Ecto neural progenitor cell (in vitro differentiated cells): ENCODE measurements around the gene DOCK4.
A peak's percentile ranks its signal among the peaks of the same experiment; 100 is the strongest.

Source experiments
- DNase-seq: peaks from one replicate; pipeline ENCODE4 v3.0.0-alpha.2; 2018; ENCODE audit warnings: low spot score

Gene DOCK4

DNA sequence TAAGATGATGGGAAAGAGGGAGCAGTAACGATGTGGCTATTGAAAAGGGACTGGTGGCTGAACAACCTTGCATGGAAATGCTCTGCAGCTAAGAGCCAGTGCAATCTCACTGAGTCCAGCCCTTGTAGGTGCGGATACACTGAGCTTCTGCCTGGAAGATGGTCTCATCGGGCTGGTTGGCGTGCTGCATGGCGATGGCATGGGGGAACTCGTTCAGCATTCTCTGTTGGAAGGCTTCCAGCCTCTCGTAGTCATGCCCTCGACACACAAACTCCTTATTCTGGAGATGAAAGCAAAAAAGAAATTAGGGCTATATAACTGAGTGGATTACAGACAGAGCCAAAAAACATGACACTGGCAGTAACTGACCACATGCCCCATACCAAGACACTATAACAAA, 446.2 kb downstream of the DOCK4 start:
- no peak for DNase-seq

DNA sequence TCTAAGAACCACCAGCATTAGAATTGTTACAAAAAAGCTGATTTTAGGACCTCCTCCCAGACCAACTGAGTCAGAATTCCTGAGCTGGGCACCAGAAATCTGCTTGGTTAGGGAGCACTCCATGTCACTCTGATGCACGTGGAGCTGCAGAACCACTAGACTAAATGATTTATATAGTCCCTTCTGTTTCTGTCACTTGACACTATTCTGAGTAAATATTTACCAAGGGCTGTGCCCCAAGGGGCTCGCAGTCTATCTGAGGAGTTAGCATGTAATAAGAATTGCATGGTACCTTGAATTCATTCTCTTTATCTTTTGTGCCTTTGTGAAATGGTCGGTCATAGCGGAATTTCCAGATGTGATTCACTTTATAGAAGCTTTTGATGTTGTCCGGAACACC, 447.9 kb downstream of the DOCK4 start:
- DNase-seq, result no peak

DNA sequence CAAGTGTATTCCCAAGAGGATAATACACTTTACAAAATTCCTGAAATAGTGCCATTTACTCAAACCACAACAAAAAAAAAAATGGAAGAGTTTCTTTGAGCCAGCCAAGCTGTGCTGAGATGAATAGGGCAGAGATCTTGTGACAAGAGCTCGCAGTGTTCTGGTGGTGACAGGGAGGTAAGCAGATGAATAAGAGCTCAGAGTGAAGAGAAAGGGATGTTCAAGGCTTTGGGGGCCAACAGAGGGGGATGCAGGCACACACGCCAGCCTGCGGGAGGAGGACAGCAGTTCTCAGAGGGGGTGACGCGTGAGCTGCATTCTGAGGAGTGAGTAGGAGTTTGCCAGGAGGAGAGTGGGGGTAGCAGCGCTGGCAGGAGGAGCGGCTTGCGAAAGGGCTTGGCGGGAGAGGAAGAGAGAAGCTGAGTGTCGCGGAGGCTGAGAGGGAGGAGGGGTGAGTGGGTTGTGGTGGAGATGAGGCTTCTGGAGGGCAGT, 449.5 kb downstream of the DOCK4 start:
- peak; percentile 72 for DNase-seq

DNA sequence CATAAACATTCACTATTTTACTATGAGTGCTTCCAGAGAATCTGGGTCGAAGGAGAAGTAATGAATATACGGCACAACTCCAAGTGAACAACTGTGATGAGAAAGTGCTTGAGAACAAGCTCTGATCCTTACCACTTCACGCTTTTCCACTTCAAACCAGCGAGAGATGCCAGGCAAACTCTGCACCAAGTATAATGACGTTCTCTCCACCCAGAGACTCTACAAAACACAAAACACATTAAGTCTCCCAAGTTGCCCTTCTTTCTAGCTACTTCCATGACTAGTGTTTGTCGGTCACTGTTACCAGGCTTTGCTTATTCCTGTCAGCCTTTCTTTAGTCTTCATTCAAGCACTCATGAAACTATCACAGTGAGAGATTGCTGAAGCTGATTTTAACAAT, 450.8 kb downstream of the DOCK4 start:
- no peak for DNase-seq

DNA sequence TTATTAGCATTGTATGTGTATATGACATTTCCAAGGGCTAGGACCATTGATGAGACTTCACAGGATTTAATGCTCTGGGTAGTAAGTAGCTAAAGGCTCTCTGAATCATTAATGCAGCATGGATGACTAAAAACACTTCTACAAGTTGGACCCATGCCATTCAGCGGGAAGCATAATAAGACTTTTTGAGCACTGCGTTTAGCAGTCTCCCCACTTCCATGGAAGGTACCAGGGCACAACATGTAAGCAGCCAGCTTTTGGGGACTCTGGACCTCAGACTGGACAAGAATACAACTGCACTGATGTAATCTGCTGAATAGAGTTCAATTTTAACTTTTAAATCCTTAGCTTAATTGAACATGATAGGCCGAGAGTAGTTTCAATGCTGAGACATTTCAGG, 452.2 kb downstream of the DOCK4 start:
- no peak for DNase-seq

DNA sequence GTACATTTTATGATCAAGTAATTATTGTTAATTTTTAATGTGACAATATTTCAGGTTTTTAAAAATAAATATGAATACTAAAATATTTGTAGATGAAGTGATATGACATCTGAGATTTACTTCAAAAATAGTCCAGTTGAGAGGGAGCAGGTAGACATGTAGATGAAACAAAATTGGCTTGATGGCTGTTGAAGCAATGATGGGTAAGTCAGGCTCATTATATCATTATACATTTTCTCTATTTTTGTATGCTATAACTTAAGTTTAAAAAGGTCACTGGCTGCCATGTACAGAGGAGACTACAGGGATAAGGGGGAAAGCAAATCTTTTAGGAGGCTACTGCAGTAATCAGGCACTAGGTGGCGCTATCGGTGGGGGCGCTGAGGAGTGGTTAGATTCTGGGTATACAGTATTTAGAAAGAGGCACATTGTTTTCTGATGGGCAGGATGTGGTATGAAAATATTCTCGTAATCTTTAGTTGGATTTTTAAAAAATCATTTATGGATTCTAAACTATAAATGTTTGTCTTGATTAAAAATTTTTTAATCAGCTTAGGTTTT, 454.1 kb downstream of the DOCK4 start:
- peak; percentile 71 for DNase-seq

DNA sequence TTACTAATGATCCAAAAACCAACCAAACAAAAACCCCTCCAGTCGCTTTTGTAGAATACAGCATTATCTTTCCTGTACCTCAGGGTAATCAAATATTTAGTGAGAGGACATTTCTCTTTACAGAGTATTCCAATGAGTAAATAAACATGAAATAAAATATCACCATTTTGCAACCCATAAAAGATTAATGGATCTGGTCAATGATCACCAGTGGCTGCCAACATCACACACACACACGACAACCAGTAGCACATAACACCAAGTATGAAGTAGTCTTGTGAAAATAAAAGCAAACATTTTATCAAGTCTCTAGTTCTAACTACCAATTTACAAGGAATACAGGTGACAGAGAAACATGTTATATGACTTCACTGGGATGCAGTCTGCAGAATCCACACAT, 455.3 kb downstream of the DOCK4 start:
- DNase-seq, result no peak

DNA sequence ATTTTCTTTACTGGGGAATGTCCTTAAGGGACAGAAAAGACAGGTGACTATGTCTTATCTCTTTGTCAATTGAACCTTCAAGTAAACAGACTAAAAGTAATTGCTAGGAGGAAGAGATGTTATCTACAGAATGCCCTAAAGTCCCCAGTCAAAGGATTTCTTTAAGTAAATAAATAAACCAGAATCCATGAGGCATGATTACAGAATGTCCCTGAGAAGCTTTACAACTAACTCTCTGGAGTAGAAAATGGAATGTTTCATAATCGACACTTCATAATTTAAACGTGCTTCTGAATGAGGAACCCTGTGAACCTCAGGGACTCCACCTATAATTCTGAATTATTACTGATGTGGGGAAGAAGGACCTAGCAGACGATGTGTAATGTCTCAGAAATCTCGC, 456.0 kb downstream of the DOCK4 start:
- DNase-seq, result no peak

DNA sequence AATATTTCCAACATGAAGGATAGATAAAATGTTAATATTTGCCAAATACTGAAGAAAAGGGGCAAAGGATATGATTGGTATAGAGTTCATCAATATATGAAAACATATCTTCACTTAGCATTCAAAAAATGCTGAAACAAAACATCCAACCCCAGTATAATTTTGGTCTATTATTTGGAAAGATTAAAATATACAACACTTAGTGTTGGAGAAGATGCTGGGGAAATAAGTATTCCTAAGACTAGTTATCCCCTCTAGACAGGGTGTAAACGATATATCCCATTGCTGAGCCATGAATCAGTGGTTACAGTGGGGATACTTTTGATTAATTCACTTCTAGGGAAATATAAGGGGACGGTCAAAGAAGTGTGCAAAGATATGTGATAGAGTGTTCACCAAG, 456.6 kb downstream of the DOCK4 start:
- DNase-seq, result no peak

DNA sequence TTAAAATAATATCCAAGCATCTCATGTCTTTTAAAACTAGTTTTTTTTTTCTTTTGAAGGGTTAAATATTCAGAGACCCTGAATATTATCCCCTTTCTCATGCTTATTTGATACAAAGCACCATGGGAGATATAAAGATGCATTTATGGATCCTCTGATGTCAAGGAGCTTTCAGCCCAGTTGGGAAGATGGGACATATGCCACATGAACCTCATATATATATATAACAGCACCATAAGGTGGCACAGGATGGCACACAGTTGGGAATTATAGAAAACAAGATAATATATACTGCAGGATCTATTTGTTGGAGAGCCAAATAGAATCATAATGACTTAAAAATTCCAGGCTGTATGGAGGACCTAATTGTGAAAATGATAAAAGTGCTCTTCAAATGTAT, 458.5 kb downstream of the DOCK4 start:
- no peak for DNase-seq

DNA sequence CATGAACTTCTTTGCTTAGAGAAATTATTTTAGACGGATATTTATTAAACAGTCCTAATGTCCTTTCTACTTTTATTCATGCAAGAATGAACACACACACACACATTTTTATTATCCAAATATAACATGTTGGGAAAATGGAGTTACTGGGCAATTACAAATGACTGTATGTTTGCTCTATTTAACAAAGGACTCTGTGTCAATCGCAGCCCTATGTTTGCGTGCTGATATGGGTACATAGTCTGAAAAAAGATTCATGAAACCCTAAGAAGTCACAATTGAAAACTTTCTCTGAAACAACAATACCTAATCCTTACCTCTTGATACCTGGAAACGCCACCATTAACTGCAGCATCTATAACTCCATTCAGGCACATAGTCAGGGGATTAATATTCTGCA, 459.2 kb downstream of the DOCK4 start:
- DNase-seq, result no peak

DNA sequence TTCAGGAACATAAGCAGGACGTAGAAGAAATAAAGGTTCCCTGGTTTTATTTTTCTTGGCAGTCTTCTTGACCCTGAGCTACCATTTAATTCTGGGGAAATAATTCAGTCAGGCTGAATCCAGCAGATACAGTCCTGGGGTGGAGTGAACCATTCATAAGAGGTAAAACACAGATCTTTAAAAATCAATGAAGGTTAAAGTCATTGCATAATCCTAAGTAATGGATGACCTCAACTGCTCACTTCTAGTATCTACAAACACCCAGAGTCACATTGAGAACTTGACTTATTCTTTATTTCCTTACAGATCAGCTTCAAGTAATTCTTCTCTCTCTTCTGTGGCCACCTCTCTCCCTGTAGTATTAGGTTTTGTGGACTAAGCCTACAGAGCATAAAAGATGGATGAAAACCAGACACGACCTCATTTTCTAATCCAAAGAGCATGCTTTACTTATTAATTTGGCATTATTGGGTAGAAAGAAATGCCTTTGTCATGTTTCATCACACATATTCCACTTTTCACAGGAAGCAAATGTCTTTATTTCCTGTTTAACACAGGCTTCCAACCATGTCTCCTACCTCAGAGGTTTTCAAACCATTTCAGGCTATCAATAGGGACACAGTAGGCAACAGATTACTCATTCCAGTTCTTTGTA, 461.6 kb downstream of the DOCK4 start:
- DNase-seq, result no peak

DNA sequence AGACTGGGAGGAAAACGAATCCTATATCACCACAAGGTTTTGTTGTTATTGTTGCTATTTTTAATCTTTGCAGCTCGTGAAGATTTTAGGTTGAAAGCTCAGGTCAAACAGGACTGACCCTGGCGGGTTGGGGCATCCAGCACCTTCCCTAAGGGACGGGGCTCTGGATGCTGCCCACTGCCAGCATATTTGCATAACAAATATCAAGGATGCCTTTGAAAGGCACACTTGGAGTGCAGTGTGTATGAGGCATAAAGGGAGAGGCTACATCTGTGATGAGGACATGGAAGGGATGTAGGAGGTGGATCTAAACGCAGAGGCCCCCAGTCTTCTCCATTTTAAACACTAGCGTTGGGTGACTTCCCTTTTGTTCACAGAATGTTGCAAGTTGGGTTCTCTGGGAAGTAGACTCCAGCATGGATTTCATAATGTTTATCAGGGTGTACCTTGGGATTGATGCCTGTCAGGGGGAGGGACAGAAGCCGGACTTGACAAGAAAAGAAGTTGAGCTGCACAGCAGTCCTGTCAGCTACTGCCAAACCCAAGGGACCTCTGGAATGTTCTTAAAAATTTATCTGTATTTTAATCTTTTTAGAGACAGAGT, 462.9 kb downstream of the DOCK4 start:
- DNase-seq, result no peak

DNA sequence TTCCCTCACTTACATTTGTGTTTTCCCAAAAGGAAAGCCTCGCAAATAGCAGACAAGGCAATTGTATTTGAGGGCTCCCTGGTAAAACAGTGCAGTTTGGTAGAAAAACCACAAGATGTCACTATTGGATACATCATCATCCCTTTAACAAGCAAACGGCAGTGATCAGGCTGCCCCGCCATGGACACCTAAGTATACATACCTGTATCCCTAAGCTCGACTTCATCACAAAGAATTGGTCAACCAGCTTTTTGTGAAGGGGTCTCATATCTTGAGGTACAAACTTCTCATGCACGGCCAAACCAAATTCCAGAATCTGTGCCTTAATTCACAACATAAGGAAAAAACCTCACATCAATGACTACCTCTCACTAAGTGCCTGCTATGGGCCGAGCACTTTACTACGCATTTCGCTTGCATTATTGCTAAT, 464.4 kb downstream of the DOCK4 start:
- DNase-seq, result peak; percentile 50

DNA sequence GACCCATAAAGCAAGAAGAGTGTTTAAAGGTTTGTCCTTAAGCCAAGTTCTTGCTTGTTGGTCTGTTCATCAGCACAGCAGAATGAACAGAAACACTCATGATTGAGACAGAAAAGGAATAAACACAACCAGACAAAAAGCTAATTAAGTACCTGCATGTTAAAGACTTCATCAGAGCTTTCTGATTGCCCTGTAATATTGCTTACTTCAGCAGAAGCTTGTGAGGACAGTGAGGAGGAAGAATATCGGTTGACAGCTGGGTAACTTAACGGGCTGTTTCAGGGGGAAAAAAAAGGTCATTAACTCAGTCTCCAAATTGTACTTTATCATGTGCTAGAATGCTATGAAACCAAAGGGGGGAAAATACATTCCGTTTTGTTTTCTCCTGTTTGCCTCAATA, 465.3 kb downstream of the DOCK4 start:
- no peak for DNase-seq

DNA sequence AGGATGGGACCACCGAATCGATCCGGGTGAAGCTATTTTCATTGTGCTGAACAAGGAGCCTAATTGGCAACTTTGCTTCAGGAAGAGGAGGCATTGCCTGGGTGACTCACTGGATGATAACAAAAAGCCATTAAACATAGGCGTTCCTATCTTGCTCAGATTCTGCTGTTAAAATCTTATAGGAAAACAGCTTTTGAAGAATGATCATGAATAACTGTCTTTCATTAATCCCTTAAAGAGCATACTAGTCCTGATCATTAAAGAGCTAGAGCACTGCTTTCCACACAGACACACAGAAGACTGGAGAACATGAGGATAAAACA, 469.7 kb downstream of the DOCK4 start:
- no peak for DNase-seq

DNA sequence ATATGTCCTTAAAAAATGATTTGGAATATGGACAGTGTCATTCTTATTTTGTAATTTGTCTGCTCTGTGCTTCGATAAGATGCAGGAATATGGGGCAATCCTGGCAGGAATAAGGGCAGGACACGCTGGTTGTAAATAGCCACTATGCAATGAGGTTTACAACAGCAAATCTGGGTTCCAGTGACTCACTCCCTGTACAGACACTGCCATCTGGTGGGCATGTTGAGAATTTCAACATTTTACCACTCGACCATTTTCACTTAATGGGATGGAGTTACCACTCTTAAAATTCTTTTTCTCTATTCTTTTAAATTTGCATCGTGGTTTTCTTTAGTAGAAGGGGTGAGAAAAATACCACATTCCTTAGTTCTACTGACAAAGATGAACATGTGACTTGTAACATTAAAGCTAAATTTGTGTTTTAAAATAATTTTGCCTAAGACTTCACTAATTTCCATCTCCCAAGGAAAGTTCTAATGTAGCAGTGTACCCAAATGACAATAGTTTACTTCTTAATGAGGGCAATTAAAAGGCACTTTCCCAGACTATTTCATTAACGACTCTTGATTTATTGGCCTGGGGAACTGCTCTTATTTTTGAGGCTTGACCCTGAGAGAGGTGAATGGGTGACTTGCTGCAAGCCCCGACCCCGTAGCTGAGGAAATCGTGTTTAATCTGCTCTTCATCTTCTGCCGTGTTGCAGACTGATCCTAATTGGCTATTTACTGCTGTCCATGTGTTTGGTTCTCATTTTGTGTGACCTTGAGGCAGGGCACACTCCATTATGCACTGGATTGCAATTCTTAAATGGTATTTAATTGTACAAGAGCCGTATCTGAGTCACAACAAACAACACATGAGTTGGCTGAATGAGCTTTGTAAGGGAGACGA, 470.3 kb downstream of the DOCK4 start:
- peak; percentile 55 for DNase-seq

DNA sequence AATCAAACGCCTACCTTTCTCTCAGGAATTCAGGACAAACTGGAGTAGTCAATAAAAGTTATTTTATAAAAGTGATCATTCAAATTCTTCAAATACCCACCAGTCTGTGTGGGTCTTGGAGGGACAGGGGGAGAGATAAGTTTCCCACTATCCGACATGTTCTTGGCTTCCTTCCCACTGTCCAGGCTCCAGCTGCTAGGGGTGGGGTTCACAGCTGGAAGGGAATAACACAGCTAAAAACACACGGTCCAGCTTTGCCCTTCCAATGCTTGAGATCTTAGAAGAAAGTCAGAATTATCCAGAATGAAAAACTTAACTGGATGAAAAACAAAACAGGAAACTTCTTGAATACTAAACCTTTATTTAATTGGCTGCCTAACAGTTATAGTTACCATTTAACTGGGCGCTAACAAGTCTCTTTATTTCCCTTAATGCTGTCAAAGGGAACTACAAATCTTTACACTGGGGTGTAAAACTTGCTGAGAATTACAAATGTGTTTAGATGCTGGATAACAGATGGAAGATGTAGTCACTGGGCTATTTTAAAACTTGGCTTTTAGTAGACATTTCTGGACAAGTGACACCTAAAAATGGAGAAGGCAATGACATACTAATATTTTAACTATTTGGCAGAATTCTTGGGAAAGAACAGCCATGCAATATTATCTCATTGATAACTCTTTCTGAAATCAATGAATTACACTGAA, 471.1 kb downstream of the DOCK4 start:
- DNase-seq, result no peak

DNA sequence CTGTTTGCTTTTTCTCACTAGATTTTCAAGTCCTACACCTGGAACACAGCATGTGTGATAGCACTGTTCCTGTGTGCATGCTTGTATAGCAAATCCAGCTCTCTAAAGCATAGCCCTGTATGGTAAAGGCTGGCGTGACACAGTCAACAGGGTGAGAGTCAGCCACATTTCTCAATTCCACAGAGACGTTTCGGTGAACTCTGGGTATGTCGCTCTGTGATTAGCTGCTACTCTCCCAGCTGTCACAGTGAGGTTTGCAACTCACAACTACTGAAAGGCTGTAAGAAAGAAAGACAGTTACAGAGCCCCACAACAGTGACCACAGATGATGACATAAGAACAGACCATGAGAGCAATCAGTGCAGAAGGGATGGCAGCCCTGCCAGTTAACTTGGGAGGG, 473.3 kb downstream of the DOCK4 start:
- no peak for DNase-seq

DNA sequence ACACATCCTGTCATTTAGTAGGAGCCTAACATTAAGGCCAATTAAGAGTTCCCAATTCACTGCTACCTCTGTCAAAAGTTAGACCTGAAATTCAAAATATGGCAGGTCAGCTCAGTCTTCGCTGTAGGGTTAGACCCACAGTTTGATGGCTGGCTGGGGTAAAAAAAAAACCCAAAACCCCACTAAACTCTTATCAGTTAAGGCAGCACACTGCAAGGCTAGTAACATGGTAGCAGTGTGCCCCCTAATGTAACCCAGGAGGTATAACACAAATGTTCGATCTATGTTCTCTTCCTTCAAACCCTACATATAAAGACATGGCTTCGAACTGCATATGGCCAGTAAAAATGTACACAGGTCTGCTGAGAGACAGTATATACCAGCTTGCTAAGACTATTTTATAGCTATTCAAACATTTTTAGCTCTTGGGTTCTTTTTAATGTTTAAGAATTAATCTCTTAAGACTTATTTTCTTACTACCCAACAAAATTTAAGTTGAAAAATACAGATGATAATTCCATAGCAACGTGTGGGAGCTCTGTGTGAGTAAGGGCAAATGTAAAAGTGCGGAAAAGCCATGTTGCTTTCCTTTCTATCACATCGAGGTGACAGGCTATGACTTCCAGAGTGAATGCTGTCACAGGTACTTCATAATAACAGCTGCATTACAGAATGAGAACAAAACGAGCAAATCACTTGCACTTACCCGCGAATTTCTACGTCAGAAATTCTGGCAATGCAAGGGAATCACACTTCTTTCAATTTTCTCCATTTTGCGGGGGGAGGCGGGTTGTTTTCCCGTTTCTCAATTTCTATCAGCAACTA, 475.5 kb downstream of the DOCK4 start:
- DNase-seq, result no peak

DNA sequence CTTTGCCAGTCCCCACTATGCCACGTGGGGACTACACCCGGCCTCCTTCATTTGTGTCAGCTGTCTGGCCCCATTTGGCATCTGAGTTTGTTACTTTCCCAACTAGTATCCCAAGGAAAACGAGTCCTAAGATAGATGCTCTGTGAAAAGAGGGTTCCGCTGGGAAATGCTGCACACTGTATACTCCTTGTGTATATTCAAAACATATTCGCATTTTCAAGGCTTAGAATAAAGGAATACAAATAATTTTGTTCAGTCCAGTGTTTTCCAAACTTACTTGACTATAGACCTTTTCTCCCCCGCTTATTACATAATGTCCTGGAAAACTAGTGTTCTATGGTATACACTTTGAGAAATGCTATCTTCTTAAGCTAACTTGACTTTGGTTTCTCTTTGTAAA, 476.1 kb downstream of the DOCK4 start:
- DNase-seq, result no peak
